ENCODE measurements around the gene RITA1.

- TF ChIP-seq CTCF (IDR thresholded peaks at IDR 0.05) (no peak), EP300 (IDR thresholded peaks at IDR 0.05) (no peak), POLR2A (IDR thresholded peaks at IDR 0.05; ENCODE audit: low read depth) (no peak)
Measured at GRCh38 chr12:113137861-113138783, 47.4 kb upstream of the RITA1 start.

Data from esophagus muscularis mucosa (tissue), 4 donors.